ENCODE measurements around the gene RNF123.

- TF ChIP-seq, protein P1, sequence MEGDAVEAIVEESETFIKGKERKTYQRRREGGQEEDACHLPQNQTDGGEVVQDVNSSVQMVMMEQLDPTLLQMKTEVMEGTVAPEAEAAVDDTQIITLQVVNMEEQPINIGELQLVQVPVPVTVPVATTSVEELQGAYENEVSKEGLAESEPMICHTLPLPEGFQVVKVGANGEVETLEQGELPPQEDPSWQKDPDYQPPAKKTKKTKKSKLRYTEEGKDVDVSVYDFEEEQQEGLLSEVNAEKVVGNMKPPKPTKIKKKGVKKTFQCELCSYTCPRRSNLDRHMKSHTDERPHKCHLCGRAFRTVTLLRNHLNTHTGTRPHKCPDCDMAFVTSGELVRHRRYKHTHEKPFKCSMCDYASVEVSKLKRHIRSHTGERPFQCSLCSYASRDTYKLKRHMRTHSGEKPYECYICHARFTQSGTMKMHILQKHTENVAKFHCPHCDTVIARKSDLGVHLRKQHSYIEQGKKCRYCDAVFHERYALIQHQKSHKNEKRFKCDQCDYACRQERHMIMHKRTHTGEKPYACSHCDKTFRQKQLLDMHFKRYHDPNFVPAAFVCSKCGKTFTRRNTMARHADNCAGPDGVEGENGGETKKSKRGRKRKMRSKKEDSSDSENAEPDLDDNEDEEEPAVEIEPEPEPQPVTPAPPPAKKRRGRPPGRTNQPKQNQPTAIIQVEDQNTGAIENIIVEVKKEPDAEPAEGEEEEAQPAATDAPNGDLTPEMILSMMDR (IDR thresholded peaks at IDR 0.05) = no peak
- no peak for TF ChIP-seq POLR2A (IDR thresholded peaks at IDR 0.05)
- TF ChIP-seq POLR2AphosphoS5 (IDR thresholded peaks at IDR 0.05; ENCODE audit: insufficient read depth in 1 of 2, low read depth in 1 of 2) = peak in 1 of 2 donors; percentile 14
Observed at GRCh38 chr3:49713336-49714105, 24.2 kb downstream of the RNF123 start.

Measured in vagina (tissue), 2 donors.